PC-3 (cell line): ENCODE data around the gene SELPLG.

Source experiments
- EZH2 ChIP-seq: fragments of 300-600 bp; sonication (generic); IDR thresholded peaks from one replicate; pipeline ENCODE4 v1.6.1; 2017; ENCODE audit warnings: antibody characterized with exemption, mild to moderate bottlenecking, low read length; ENCODE audit not compliant: unreplicated experiment
- TF ChIP-seq, protein P1 (sequence below): fragments of 300-600 bp; sonication (generic); conservative IDR thresholded peaks from 2 replicates; pipeline ENCODE4 v1.5.1; 2017; ENCODE audit warnings: antibody characterized with exemption, low read depth, mild to moderate bottlenecking, low read length

DNA sequence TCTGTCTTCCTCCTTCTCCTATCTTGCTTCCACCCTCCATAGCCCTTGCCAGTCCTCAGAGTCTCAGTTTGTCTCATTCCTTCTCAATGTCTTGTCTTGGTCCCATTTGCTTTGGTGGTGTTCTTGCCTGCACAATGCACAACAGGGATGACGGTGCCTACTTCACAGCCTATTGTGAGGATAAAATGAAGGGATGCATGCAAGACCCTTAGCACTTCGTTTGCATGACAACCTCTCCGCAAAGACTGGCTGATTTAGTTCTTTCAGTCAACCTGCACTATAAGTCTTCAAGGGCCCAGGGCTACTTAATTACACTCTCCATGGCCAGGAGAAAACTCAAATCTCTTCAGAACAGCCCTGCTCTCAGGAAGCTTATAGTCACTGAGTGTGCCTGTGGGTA is 8.5 kb downstream of the SELPLG start:
- TF ChIP-seq, protein P1, sequence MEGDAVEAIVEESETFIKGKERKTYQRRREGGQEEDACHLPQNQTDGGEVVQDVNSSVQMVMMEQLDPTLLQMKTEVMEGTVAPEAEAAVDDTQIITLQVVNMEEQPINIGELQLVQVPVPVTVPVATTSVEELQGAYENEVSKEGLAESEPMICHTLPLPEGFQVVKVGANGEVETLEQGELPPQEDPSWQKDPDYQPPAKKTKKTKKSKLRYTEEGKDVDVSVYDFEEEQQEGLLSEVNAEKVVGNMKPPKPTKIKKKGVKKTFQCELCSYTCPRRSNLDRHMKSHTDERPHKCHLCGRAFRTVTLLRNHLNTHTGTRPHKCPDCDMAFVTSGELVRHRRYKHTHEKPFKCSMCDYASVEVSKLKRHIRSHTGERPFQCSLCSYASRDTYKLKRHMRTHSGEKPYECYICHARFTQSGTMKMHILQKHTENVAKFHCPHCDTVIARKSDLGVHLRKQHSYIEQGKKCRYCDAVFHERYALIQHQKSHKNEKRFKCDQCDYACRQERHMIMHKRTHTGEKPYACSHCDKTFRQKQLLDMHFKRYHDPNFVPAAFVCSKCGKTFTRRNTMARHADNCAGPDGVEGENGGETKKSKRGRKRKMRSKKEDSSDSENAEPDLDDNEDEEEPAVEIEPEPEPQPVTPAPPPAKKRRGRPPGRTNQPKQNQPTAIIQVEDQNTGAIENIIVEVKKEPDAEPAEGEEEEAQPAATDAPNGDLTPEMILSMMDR: no peak
- TF ChIP-seq EZH2: no peak
